Esophagus squamous epithelium (tissue), 5 donors: ENCODE results near the gene CMBL. TPM values are rescaled to one million over a fixed set of nuclear protein-coding genes. Genes with fewer than 3 reads are reported as not detected.
"Not testable (repeated sequence)": the region's sequence is repeated elsewhere in the genome, so short reads cannot be mapped to it uniquely, and the experiment has no call there.

Experiments used
- DNase-seq: peaks from one replicate; lab custom pipeline; 2025; lab: John Stamatoyannopoulos, UW
- H3K27ac ChIP-seq, 4 donors: fragments of 200-600 bp; sonication (generic); one replicate each; pipeline ENCODE4 v1.5.1; 2016 to 2019; ENCODE audit warnings: mild to moderate bottlenecking in 1 of 4
- H3K27me3 ChIP-seq, 4 donors: fragments of 200-600 bp; sonication (generic); 1 replicate in 3 of 4; 2 replicates in 1 of 4; pipeline versions ENCODE4 v1.5.1 to v1.6.0; 2017 to 2021; ENCODE audit warnings: antibody characterized with exemption in 1 of 4
- H3K36me3 ChIP-seq, 3 donors: fragments of 200-600 bp; sonication (generic); one replicate each; pipeline ENCODE4 v1.5.1; 2016 to 2019
- H3K4me1 ChIP-seq, 3 donors: fragments of 200-600 bp; sonication (generic); one replicate each; pipeline ENCODE4 v1.5.1; 2017 to 2019
- H3K4me3 ChIP-seq, 4 donors: fragments of 200-600 bp; sonication (generic); 1 replicate in 3 of 4; 2 replicates in 1 of 4; pipeline ENCODE4 v1.5.1; 2016 to 2019; ENCODE audit warnings: mild to moderate bottlenecking in 2 of 4, moderate library complexity in 1 of 4
- H3K9me3 ChIP-seq, 3 donors: fragments of 200-600 bp; sonication (generic); one replicate each; pipeline ENCODE4 v1.5.1; 2016 to 2019
- POLR2A ChIP-seq, 4 donors: fragments of 450-650 bp; IDR thresholded peaks; one replicate each; pipeline ENCODE4 v1.6.1; 2017; ENCODE audit warnings: antibody characterized with exemption in 4 of 4, mild to moderate bottlenecking in 4 of 4, moderate library complexity in 3 of 4
- WGBS, 2 donors: methylation state at CpG; one replicate each; pipeline ENCODE4 v1.1.5; 2018; 5-methylcytosine and 5-hydroxymethylcytosine counted together
- intact Hi-C: fragments of 100-400 bp; cut with DNase I; formaldehyde crosslinking; loops from one replicate; pipeline ENCODE4 v1.15.0; 2022
- total RNA-seq, 4 donors: library from RNA; depleted of rRNA; stranded (reverse); fragments of >200 nt; gene quantifications; one replicate each; pipeline ENCODE4 v1.1.0, GENCODE V29; 2016
- TF ChIP-seq, protein P1 (sequence below), 6 experiments: fragments of 450-650 bp in 4 of 6; fragments of 200-600 bp in 2 of 6; sonication (generic) in 2 of 6; IDR thresholded peaks; one replicate each; pipeline ENCODE4 v1.5.1; 2016 to 2019; ENCODE audit warnings: antibody characterized with exemption in 6 of 6, mild to moderate bottlenecking in 4 of 6, moderate library complexity in 4 of 6
- donor health status: DM: yes; HTN: yes; CAD: no.

Gene CMBL
- total RNA-seq, 4 donors from 2014 or later = 1.1 to 2.1 (median 1.8) TPM

DNA sequence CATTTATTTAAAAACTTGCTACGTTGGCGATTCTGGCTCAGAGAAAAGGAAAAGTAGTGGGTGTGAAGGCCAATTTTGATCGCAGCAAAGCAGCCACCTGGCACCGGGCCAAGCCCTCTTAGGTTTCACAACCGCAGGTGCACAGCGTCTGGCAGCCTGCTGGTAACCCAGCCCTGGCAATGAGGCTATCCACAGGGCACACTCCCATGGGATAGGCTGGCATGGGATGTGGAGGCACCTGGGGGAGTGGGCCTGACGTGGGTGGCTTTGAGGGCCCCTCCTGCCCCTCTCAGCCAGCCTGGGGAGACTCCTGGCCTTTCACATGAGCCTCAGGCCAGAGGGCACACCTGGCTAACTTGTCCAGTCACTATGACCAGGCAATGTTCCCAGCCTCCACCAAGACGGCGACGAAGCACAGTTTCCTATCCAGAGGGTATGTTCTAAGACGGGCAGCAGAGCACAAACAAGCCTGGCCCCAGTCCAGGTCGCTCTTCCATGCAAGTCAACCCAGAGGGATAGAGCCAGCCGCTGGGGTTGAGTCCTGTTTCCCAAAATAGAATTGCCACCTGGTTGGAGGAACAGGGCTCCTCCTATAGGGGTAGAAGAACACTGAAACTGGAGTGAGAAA, 19.0 kb downstream of the CMBL start:
- 27 to 40% methylated on average over 6 to 10 of the region's 13 CpGs for WGBS, 2 donors
- no peak for DNase-seq
- Histone ChIP-seq H3K27me3 (no peaks in the 10 kb centered on the region), H3K4me3 (no peak overlapping the region), H3K9me3 (no peaks in the 10 kb centered on the region), H3K27ac (peak overlapping the region in 3 of 4 donors; percentile 27 to 78 (median 63)), H3K4me1 (peaks cover 11 to 21% (median 12%) of the 10 kb centered on the region in 3 donors), H3K36me3 (no peaks in the 10 kb centered on the region)
- TF ChIP-seq, protein P1, sequence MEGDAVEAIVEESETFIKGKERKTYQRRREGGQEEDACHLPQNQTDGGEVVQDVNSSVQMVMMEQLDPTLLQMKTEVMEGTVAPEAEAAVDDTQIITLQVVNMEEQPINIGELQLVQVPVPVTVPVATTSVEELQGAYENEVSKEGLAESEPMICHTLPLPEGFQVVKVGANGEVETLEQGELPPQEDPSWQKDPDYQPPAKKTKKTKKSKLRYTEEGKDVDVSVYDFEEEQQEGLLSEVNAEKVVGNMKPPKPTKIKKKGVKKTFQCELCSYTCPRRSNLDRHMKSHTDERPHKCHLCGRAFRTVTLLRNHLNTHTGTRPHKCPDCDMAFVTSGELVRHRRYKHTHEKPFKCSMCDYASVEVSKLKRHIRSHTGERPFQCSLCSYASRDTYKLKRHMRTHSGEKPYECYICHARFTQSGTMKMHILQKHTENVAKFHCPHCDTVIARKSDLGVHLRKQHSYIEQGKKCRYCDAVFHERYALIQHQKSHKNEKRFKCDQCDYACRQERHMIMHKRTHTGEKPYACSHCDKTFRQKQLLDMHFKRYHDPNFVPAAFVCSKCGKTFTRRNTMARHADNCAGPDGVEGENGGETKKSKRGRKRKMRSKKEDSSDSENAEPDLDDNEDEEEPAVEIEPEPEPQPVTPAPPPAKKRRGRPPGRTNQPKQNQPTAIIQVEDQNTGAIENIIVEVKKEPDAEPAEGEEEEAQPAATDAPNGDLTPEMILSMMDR (IDR thresholded peaks at IDR 0.05) = no peak
- intact Hi-C loops = loop anchor here (10.0 kb wide), 3 partner anchors 66 to 336 kb away; partner anchors contain the start of gene MARCHF6

DNA sequence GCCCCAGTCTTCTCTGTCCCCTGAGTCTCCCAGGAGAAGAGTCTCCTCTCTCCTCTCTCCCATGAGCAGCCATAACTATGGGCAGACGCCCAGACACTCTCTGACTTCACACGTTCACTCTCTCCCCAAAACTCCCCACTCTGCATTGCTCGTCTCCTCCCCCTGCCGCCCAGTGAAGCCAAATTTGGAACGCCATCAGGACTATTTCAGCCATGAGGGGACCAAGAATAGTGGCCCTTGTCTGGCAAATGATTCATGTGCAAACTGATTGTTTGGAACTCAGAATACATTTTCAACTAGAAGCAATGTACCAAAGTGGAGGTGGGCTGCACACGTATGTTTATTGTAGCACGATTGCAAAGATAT, 20.9 kb downstream of the CMBL start:
- TF ChIP-seq POLR2A (IDR thresholded peaks at IDR 0.05) = no peak
- TF ChIP-seq, protein P1 (IDR thresholded peaks at IDR 0.05) = no peak
- H3K9me3 ChIP-seq = no peaks in the 10 kb centered on the region
- peaks cover 11 to 21% (median 12%) of the 10 kb centered on the region in 3 donors for H3K4me1 ChIP-seq
- no peaks in the 10 kb centered on the region for H3K36me3 ChIP-seq
- intact Hi-C loops = loop anchor here (10.0 kb wide), 3 partner anchors 68 to 338 kb away; partner anchors contain the start of gene MARCHF6
- no peak overlapping the region for H3K27ac ChIP-seq
- no peaks in the 10 kb centered on the region for H3K27me3 ChIP-seq
- 78 to 92% methylated on average over 6 to 7 of the region's 7 CpGs for WGBS, 2 donors
- no peak for DNase-seq
- H3K4me3 ChIP-seq = no peak overlapping the region

DNA sequence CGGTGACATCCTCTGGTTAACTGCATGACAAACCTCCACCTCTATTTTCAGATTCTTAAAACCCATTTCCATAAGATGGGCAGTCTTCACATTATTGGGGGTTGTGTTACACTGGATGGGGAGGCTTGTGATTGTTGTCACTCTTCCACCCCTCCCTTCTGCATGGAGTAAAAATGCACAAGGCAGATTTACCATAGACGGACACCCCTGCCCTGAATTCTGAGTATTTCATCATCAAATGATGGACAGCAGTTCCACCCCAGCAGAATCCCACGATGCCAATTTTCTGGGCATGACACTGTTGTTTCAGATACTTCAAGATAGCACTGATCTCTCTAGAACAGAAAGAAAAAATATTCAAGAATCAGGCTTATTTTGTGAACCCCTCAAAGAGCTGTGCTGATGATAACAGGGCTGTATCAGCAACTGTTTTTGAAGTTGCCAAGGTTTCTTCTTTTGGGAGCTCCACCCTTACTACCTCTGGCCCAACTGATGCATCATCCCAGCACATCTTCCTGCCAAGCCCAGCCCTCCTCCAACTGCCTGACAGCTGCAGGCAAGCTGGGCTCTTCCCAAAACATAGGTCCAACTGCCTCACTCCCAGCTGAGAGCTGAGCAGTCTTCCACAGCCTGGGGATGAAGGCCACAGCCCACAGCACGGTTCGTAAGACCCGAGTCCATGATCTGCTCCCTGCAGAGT, 21.4 kb downstream of the CMBL start:
- Histone ChIP-seq H3K9me3 (no peaks in the 10 kb centered on the region), H3K36me3 (no peaks in the 10 kb centered on the region), H3K27me3 (no peaks in the 10 kb centered on the region), H3K27ac (no peak overlapping the region), H3K4me1 (peaks cover 11 to 21% (median 12%) of the 10 kb centered on the region in 3 donors), H3K4me3 (no peak overlapping the region)
- TF ChIP-seq POLR2A (IDR thresholded peaks at IDR 0.05) = no peak
- TF ChIP-seq, protein P1 (IDR thresholded peaks at IDR 0.05) = no peak
- whole genome bisulfite sequencing, 2 donors = 76 to 79% methylated on average over 3 to 6 of the region's 6 CpGs
- no peak for DNase-seq
- intact Hi-C loops = loop anchor here (10.0 kb wide), 3 partner anchors 68 to 338 kb away; partner anchors contain the start of gene MARCHF6

DNA sequence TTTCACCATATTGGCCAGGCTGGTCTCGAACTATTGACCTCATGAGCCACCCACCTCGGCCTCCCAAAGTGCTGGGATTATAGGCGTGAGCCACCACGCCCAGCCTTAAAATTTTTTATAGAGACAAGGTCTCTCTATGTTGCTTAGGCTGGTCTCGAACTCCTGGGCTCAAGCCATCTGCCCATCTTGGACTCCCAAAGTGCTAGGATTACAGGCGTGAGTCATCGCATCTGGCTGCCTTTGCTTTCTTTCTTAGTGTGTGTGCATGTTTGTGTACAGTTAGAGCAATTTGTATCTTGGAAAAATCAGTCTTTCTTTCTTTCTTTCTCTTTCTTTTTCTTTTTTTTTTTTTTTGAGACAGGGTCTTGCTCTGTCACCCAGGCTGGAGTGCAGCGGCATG, 22.3 kb downstream of the CMBL start:
- H3K27me3 ChIP-seq, DNase-seq, H3K36me3 ChIP-seq, H3K9me3 ChIP-seq, H3K27ac ChIP-seq, H3K4me3 ChIP-seq: not testable (repeated sequence)
- H3K4me1 ChIP-seq = peaks cover 11 to 21% (median 12%) of the 10 kb centered on the region in 3 donors
- intact Hi-C loops = loop anchor here (10.0 kb wide), 3 partner anchors 69 to 339 kb away; partner anchors contain the start of gene MARCHF6
- 74 to 84% methylated on average over 7 to 8 of the region's 8 CpGs for WGBS, 2 donors

DNA sequence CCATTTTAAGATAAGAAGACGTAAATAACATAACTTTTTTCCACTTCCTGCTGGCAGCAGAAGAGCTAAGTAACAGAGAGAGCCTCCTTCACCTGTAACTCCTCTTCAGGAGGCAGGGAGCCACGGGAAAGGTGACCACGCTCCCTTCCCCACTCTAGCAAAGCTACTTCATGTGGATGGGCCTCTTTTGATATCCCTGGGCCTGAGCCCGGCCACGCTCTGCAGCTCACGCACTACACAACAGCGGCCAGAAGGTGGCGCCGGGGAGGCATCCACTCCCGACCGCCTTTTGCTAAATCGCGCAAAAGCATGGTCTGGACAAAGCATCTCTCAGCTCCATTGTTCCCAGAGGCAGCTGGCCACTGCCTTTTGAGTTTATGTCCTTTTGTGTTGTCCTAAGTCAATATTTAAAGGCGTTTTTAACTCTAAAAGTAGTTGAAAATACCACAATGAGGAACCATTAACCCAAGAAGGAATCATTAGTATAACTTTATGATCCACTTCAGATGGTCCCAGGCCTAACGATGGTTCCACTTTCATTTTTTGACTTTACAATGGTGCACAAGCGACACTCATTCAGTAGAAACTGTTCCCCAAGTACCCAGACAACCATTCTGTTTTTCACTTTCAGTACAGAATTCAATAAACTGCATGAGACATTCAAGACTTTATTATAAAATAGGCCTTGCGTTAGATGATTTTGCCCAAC, 23.6 kb downstream of the CMBL start:
- no peaks in the 10 kb centered on the region for H3K27me3 ChIP-seq
- no peaks in the 10 kb centered on the region for H3K36me3 ChIP-seq
- WGBS, 2 donors = 25 to 30% methylated on average over 11 to 17 of the region's 17 CpGs
- H3K9me3 ChIP-seq = no peaks in the 10 kb centered on the region
- no peak for TF ChIP-seq POLR2A (IDR thresholded peaks at IDR 0.05)
- TF ChIP-seq, protein P1 (IDR thresholded peaks at IDR 0.05) = peak; percentile 81 to 96 (median 92)
- peaks cover 8 to 15% (median 9%) of the 10 kb centered on the region in 3 donors for H3K4me1 ChIP-seq
- no peak overlapping the region for H3K4me3 ChIP-seq
- H3K27ac ChIP-seq = no peak overlapping the region
- intact Hi-C loops = loop anchor here (10.0 kb wide), 3 partner anchors 71 to 341 kb away; partner anchors contain the start of gene MARCHF6
- DNase-seq = peak; percentile 5
